Liver (tissue), 3 donors: ENCODE measurements around the gene METTL18.

Experiments
- CTCF ChIP-seq: fragments of 150-350 bp; IDR thresholded peaks from 2 replicates; pipeline ENCODE4 v1.5.1; 2017; ENCODE audit warnings: improper control_type of control experiment, low read depth, low read length; ENCODE audit not compliant: missing input control
- FOXA1 ChIP-seq: IDR thresholded peaks from 2 replicates; pipeline ENCODE4 v1.6.1; 2016; ENCODE audit warnings: antibody characterized with exemption
- FOXA2 ChIP-seq: IDR thresholded peaks from 2 replicates; pipeline ENCODE4 v1.6.1; 2016; ENCODE audit warnings: antibody characterized with exemption
- GABPA ChIP-seq, 2 donors: IDR thresholded peaks in 1 of 2; conservative IDR thresholded peaks in 1 of 2; 2 replicates each; pipeline ENCODE4 v1.6.1; 2016; ENCODE audit warnings: antibody characterized with exemption in 2 of 2, mild to moderate bottlenecking in 1 of 2, moderate library complexity in 1 of 2
- JUND ChIP-seq, 2 donors: IDR thresholded peaks; 2 replicates each; pipeline ENCODE4 v1.6.1; 2016; ENCODE audit warnings: antibody characterized with exemption in 2 of 2
- RAD21 ChIP-seq, 2 donors: IDR thresholded peaks; 2 replicates each; pipeline ENCODE4 v1.6.1; 2016; ENCODE audit warnings: antibody characterized with exemption in 2 of 2, mild to moderate bottlenecking in 2 of 2
- SP1 ChIP-seq: IDR thresholded peaks from 2 replicates; pipeline ENCODE4 v1.6.1; 2018; ENCODE audit warnings: antibody characterized with exemption, mild to moderate bottlenecking
- TAF1 ChIP-seq: conservative IDR thresholded peaks from 2 replicates; pipeline ENCODE4 v1.6.1; 2016; ENCODE audit warnings: antibody characterized with exemption, mild to moderate bottlenecking
- YY1 ChIP-seq: IDR thresholded peaks from 2 replicates; pipeline ENCODE4 v1.6.1; 2016; ENCODE audit warnings: antibody characterized with exemption, mild to moderate bottlenecking
- TF ChIP-seq, protein P1 (sequence below): IDR thresholded peaks from 2 replicates; pipeline ENCODE4 v1.6.1; 2016; ENCODE audit warnings: antibody characterized with exemption
- TF ChIP-seq, protein P2 (sequence below): IDR thresholded peaks from 2 replicates; pipeline ENCODE4 v1.6.1; 2016; ENCODE audit warnings: antibody characterized with exemption, mild to moderate bottlenecking
- TF ChIP-seq, protein P3 (sequence below): IDR thresholded peaks from 2 replicates; pipeline ENCODE4 v1.6.1; 2016; ENCODE audit warnings: antibody characterized with exemption
- donor health status: healthy.
- donor health status: healthy.

DNA sequence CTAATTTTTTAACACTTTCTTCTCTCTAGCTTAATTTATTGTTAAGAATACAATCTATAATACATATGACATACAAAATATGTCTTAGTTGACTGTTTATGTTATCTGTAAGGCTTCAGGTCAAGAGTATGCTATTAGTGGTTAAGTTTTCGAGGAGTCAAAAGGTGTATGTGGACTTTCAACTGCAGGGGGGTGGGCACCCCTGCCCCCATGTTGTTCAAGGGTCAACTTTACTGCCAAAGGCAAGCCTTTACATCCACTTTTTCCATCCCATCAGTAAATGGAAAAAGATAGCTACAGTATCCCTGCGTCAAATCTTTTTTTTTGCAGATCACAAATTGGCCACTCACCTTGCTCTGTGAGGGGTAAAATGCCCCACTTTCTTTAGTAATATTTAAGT lies 6.3 kb downstream of the METTL18 start:
- TF ChIP-seq RAD21 (IDR thresholded peaks at IDR 0.05) (no peak), TAF1 (no peak), CTCF (no peak), SP1 (no peak), GABPA (IDR thresholded peaks at IDR 0.05 in 1 of 2, conservative IDR thresholded peaks at IDR 0.05 in 1 of 2) (no peak), YY1 (no peak), FOXA1 (no peak), FOXA2 (no peak), JUND (IDR thresholded peaks at IDR 0.05) (no peak)
- TF ChIP-seq, protein P1, sequence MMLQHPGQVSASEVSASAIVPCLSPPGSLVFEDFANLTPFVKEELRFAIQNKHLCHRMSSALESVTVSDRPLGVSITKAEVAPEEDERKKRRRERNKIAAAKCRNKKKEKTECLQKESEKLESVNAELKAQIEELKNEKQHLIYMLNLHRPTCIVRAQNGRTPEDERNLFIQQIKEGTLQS, result no peak
- TF ChIP-seq, protein P2, sequence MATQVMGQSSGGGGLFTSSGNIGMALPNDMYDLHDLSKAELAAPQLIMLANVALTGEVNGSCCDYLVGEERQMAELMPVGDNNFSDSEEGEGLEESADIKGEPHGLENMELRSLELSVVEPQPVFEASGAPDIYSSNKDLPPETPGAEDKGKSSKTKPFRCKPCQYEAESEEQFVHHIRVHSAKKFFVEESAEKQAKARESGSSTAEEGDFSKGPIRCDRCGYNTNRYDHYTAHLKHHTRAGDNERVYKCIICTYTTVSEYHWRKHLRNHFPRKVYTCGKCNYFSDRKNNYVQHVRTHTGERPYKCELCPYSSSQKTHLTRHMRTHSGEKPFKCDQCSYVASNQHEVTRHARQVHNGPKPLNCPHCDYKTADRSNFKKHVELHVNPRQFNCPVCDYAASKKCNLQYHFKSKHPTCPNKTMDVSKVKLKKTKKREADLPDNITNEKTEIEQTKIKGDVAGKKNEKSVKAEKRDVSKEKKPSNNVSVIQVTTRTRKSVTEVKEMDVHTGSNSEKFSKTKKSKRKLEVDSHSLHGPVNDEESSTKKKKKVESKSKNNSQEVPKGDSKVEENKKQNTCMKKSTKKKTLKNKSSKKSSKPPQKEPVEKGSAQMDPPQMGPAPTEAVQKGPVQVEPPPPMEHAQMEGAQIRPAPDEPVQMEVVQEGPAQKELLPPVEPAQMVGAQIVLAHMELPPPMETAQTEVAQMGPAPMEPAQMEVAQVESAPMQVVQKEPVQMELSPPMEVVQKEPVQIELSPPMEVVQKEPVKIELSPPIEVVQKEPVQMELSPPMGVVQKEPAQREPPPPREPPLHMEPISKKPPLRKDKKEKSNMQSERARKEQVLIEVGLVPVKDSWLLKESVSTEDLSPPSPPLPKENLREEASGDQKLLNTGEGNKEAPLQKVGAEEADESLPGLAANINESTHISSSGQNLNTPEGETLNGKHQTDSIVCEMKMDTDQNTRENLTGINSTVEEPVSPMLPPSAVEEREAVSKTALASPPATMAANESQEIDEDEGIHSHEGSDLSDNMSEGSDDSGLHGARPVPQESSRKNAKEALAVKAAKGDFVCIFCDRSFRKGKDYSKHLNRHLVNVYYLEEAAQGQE, result no peak
- TF ChIP-seq, protein P3, sequence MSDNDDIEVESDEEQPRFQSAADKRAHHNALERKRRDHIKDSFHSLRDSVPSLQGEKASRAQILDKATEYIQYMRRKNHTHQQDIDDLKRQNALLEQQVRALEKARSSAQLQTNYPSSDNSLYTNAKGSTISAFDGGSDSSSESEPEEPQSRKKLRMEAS, result no peak
